HL-60 (cell line): ENCODE data around the gene KCTD5.

Experiments
- GABPA ChIP-seq: IDR thresholded peaks from 2 replicates; pipeline ENCODE4 v1.6.1; 2012; ENCODE audit warnings: low read depth
- TF ChIP-seq, protein P1 (sequence below): IDR thresholded peaks from one replicate; pipeline ENCODE4 v1.5.1; 2011; ENCODE audit warnings: low read length, control low read depth, inconsistent platforms; ENCODE audit not compliant: insufficient read depth

DNA sequence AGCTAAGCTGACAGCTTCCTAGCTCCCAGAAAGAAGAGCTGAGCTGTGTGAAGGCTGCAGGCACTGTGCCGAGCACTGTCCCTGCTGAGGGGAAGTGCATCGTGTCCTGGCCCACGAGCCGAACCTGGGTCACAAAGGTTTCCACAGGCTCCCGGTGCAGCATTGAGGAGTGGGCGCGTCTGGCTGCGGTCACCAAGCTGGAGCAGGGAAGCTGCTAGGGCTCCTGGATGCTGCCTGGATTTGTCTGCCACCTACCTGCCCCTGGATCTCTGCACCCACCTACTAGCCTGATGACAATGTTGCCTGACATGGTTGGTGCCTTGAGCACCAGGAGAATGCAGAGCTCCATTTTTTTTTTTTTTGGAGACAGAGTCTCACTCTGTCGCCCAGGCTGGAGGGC is 63.6 kb downstream of the KCTD5 start:
- TF ChIP-seq, protein P1, sequence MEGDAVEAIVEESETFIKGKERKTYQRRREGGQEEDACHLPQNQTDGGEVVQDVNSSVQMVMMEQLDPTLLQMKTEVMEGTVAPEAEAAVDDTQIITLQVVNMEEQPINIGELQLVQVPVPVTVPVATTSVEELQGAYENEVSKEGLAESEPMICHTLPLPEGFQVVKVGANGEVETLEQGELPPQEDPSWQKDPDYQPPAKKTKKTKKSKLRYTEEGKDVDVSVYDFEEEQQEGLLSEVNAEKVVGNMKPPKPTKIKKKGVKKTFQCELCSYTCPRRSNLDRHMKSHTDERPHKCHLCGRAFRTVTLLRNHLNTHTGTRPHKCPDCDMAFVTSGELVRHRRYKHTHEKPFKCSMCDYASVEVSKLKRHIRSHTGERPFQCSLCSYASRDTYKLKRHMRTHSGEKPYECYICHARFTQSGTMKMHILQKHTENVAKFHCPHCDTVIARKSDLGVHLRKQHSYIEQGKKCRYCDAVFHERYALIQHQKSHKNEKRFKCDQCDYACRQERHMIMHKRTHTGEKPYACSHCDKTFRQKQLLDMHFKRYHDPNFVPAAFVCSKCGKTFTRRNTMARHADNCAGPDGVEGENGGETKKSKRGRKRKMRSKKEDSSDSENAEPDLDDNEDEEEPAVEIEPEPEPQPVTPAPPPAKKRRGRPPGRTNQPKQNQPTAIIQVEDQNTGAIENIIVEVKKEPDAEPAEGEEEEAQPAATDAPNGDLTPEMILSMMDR = no peak
- TF ChIP-seq GABPA = no peak
